Measurements from ENCODE around the gene RNF151.
"Not testable (repeated sequence)": the region's sequence is repeated elsewhere in the genome, so short reads cannot be mapped to it uniquely, and the experiment has no call there.

The RNF151 gene

DNA sequence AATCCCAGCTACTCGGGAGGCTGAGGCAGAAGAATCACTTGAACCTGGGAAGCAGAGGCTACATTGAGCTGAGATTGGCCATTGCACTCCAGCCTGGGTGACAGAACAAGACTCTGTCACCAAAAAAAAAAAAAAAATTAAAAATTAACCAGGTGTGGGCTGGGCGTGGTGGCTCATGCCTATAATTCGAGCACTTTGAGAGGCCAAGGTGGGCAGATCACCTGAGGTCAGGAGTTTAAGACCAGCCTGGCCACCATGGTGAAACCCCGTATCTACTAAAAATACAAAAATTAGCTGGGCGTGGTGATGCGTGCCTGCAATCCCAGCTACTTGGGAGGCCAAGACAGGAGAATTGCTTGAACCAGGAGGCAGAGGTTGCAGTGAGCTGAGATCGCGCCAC is 26.8 kb upstream of the RNF151 start:
- not testable (repeated sequence) for DNase-seq

DNA sequence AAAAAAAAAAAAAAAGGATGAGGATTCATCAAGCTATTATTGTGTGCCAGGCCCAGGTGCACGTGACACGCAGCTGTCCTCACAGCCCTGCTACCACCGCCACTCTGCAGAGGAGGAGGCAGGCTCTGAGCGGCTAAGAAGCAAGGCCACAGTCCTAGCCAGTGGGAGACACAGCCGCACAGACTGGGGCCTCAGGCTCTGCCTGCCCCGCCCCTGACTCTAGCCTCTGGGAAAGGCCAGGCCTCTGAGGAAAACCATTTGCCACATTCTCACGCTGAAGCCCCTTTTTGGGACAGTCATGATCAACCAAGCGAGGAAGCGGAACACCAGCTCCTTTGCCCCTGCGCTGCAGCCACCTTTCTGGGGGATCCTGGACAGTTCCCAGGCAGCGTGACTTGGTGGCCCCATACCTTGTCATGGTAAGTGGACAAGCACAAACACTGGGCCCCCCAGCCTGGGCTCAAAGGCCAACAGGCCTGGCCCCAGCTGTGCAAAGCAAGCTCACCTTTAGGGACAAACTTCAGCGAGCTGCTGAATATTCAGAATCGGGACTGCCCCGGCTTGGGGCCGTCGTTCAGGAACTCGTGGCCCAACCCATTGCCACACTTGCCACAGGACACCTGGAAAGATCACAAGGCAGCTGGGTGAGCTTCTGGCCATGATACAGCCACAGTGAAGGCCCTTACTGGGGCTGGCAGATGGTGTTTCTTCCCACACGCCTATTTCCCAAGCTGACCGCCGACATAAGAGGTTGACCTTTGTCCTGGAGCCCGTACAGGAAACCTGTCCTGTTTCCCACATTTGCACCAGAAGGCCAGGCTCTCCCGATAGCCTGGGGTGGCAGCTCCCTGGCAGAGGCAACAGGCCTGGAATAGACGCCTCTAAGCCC is 26.1 kb upstream of the RNF151 start:
- DNase-seq = no peak

DNA sequence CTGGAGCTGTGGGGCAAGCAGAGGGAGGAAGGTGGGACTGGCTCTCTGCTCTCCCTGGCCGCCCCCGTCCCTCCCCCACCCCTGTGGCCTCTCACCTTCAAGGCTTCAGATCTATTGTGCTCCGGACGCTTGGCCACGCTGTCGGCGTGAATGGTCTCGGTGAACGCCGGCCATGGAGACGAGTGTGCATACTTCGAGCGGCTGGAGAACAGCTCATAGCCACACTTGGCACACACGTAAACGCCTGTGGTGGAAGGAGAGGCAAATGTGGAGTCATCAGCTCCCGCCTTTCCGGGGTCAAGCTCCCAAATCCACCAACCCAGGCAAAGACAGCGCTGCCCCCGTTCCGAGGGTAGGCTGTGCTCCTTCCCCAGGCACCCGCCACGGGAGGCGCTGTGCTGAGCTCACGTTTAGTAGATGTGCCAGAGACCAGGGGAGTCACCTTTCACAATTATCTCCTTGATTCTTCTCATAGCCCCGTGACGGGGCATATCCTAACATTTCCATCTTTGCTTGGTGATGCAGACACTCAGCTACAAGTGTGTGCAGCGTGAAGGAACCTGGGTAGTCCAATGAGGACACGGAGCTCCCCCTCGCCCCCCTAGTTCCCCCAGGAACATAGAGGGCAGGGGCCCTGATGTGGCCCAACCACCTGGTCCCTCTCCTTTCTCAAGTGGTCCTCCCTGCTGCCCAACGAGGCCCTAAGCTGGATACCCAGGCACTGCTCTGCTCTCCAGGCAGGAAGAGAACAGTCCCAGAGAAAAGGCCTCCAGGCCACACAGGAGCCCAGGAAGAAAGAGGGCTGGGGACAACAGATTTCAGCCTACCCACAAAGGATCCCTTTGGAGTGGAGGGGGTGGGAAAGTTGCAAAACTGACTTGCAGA is 25.3 kb upstream of the RNF151 start:
- DNase-seq = no peak

DNA sequence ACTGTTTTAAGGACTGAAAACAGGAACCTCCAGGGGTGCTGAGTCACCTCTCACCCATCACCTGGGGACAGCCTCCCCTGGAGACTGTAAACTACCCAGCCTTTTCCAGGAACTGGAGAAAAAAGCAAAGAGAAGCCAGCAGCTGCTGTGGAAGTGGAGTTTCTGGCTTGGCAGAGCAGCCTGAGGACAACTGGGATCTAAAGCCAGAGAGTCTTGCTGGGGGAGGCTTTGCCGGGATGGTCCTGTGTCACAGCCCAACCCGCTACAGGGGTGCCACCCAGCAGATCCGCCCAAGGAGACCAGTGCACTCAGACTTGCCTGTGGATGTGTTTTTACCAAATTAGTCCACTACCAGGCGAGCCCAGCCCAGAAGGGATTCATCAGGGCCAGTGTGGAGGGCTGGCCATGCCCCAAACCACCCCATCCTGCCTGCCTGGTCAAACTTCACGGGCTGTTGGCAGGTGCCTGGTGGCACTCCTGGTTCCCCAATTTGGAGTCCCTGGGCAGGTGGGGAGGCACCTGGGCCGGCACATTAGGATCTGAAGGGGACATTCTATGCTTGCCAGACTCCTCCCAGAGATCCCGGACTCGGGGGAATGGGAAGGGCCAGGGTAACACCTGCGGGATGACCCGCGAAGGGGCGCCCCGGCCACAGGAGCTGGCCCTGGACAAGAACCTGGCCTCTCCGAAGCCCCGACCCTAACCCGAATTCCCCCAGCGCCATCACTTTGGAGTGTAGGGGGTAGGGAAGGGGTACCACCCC is 24.4 kb upstream of the RNF151 start:
- DNase-seq = peak; percentile 63

DNA sequence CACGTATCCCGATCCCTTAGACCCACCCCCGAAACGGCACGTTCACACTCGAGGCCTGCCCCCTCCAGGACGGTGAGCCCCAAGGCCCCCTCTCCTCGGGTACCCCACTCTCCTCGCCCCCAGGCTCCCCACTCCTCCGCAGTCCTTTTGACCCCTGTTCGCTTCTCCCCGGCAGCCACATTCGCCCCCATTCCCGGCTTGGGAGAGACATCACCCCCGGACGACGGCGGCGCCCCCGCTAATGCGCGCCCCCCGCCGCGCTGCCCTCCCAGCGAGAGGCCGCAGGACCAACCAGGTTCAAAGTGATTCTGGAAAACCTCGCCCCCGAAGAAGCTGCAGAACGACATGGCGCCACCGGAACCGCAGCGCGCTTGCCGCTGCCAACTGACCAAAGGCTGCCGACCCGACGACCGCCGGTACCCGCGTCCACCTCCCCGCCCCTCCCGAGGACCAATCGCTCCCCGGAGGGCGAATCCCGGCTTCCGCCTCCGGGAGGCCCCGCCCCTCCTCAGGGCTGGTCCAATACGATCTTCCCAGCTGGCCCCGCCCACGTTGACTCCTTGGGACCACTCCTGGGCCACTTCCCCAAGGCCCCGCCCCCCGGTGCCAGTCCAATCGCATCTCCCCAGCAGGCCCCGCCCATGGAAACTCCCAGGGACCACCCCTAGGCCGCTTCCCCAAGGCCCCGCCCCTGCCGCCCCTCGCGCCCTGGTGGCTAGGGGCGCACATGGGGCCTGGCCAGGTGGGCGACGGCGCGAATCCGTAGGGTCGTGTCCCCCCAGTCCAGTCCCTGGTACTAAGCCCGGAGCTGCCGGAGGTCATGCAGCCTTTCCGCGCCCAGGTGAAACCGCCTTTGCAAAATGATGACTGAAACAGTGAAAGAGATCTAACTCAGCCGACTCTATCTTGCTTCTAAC is 23.6 kb upstream of the RNF151 start, which contains the start of gene MSRB1:
TSS of gene MSRB1 (minus strand) at position 390 of the 917 bp plus-strand sequence. CDS start at position 347, 43 bp downstream.
- DNase-seq = peak; percentile 100

DNA sequence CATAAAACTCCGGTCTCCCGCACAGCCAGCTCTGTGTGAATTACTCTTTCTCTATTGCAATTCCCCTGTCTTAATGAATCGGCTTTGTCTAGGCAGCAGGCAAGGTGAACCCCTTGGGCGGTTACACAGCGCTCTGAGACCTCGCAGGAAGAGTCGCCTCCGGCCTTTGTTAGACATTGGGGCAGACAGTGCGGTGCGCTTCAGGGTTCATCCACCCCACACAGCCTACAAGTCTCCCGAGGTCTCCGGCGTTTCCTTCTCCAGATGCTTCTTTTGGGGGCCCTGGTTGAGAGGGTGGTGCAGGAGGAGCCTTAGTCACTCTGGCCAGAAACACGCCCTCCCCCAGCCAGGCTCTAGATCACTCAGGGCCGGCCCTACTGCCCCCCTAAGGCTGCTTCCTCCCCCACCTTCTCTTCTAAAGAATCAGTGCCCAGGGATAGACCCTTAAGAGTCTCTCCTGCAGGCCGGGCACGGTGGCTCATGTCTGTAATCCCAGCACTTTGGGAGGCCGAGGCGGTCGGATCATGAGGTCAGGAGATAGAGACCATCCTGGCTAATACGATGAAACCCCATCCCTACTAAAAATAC is 21.9 kb upstream of the RNF151 start:
- no peak for DNase-seq

DNA sequence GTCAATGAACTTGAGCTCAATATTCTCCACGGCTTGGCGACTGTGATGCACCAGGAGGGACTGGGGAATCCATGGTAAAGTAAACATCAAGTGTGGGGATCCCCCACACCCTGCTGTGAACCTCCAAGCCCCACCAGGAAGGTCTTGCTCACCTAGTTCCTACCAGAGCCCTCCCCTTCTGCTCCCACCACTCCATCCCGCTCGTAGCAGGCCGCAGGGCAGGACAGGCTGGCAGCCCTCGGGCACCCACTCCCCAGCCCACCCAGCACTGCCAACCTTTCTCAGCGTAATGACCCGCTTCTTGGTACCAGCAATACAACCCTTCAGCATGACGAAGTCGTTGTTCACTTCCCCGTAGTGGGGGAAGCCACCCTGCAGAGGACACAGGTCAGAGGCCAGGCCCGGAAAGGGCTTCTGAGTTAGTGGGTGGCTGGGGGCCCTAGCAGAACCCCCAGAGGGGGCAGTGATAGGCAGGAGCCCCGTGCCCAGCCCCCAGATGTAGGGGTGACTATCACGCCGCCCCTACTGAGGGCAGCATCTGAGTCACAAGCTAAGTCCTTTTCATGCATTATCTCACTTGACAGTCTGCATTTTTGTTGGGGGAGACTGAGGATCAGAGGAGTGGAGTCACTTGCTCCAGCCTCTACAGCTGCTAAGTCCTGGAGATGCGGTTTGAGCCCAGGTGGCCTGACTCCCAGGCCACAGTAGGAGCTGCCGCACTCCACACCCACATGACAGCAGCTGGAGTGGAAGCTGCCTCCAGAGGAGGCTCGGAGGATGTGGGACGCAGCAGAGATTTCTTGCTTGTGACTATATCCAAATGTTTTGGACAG is 20.9 kb upstream of the RNF151 start:
- no peak for DNase-seq

DNA sequence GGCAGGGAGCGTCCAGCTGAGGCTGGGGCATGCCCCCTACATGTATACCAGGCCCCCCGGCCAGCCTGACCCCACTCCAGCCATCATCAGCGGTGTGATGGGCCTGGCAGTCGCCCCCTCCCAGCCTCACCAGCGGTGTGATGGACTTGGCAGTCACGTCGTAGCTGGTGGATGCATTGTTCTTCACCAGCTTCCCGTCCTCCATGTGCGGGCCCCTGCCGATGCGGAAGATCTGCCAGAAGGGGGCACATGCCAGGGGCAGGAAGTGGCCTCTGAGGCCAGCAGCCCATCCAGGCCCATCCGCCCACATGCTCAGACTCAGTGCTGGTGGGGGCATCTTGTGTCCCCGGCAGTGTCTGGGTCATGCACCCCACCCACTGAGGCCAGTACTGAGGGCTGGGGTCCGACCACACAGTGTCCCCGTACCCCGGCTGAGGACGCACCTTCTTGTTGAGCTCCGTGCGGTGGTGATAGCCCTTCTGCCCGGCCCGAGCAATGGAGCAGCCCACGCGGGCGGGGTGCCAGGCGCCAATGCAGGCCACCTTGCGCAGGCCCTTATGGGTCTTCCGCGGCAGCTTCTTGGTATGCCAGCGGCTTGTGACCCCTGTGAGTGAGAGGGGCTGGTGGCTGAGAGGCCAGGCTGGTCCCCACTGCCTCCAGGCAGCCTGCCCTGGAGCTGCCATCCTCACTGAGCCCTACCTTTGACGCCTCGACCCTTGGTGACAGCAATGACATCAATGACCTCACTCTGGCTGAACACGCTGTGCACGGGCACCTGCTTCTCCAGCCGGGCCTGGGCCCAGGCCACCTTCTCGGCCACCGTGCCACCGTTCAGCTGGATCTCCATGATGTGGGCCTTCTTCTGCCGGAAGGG is 19.9 kb upstream of the RNF151 start:
- no peak for DNase-seq

DNA sequence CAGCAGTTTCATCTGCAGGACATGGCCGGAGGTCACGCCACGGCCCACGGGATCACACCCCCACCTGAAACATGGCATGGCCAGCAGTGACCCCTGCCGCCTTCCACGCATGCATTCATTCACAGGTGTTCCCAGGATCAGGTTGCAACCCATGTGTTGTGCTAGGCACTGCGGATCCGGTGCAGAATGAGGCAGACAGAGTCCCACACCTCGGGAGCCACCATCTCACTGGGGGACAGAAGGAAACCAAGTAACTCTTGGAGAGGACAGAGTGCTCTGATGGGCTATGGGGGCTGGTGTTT is 19.3 kb upstream of the RNF151 start:
- DNase-seq = no peak

DNA sequence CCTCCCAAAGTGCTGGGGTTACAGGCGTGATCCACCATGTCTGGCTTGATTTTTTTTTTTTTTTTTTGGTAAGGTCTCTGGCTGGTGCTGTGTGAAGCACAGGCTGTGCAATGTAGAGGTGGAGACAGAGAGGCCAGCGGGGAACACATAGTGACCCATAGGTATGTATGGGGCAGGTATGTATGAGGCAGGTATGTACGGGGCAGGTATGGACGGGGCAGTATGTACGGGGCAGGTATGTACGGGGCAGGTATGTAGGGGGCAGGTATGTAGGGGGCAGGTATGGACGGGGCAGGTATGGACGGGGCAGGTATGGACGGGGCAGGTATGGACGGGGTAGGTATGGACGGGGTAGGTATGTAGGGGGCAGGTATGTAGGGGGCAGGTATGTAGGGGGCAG is 17.1 kb upstream of the RNF151 start:
- DNase-seq = no peak

DNA sequence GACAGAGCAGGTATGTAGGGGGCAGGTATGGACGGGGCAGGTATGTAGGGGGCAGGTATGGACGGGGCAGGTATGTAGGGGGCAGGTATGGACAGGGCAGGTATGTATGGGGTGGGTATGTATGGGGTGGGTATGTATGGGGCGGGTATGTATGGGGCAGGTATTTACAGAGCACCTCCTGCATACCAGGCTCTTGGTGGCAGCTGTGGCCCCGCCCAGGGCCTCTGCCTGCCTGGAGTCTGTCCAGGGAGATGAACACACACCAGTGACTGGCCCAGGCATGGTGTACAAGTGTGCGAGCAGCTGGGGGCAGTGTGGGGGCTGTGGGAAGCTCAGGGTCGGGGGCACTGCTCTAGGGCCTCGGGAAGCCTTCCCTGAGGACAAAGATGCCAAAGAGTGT is 16.6 kb upstream of the RNF151 start:
- DNase-seq = no peak

DNA sequence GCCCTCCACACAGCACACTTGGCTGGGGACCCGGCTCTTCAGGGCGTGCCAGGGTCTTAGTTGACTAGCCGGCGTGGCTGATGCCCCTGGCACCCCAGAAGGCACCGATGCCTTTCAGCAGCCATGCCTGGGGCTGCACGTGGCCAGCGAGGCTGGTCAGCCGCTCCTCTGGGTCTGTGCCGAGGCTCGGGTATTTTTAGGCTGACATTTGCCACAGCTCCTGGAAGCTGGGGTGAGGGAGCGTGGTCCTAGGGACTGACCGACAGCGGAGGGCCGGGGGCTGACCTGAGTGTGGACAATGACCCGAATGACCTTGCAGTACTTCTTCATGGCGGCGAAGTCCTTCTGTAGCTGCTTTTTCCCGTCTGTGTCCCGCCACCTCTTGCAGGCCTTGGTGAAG is 16.1 kb upstream of the RNF151 start:
- DNase-seq = no peak

DNA sequence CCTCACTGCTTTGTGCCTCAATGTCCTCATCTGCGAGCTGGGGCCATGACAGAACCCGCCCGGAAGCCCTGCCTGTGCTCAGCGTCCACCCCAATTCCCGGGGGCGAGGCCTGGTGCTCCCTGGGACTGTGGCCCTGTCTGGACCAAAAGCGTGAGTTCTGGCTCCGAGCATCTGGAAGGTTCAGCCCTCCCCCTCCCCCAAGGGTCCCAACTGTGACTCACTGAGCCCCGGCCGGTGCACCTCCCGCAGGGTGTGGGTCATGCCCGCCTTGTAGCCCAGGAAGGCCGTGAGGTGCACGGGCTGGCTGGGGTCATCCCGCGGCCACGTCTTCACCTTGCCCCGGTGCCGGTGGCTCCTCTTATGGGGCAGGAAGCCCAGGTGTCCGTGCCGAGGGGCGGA is 12.9 kb upstream of the RNF151 start:
- DNase-seq = no peak

DNA sequence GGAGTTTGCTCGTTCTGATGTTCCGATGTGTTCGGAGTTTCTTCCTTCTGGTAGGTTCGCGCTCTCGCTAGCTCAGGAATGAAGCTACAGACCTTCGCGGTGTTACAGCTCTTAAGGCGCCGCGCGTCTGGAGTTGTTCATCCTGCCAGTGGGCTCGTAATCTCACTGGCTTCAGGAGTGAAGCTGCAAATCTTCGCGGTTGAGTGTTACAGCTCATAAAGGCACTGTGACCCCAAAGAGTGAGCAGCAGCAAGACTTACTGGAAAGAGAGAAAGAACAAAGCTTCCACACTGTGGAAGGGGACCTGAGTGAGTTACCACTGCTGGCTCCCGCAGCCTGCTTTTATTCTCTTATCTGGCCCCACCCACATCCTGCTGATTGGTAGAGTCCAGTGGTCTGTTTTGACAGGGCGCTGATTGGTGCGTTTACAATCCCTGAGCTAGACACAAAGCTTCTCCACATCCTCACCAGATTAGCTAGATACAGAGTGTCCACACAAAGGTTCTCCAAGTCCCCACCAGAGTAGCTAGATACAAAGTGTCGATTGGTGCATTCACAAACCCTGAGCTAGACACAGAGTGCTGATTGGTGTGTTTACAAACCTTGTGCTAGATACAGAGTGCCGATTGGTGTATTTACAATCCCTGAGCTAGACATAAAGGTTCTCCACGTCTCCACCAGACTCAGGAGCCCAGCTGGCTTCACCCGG is 9.1 kb upstream of the RNF151 start:
- not testable (repeated sequence) for DNase-seq

DNA sequence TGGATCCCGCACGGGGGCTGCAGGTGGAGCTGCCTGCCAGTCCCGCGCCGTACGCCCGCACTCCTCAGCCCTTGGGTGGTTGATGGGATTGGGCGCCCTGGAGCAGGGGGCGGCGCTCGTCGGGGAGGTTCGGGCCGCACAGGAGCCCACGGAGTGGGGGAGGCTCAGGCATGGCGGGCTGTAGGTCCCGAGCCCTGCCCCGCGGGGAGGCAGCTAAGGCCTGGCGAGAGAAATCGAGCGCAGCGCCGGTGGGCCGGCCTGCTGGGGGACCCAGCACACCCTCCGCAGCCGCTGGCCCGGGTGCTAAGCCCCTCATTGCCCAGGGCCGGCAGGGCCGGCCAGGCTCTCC is 8.5 kb upstream of the RNF151 start:
- not testable (repeated sequence) for DNase-seq

DNA sequence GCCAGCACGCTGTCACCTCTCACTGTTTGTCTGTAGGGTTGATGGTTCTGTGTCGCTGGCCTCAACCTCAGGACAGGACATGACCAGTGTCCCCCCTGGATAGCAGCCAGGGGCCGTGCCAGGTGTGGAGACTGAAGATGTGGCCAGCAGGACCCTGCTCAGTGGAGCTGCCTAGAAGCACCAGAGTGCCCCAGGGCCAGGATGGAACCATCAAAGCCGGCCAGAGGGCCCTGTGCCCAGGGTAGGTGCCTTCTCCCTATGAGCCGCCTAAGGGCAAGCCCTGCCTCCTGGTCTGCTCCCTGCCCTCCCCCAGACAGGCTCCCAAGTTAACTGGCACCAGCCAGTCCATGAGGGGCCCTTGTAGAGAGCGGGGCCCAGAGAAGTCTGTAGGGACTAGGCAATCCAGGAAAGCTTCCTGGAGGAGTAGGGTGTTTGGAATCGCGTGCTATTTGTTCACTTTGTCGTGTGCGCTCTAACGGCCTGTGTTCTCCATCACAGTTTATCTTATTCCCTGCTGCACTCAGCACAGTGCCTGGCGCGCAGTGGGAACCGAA is 7.9 kb upstream of the RNF151 start:
- DNase-seq = no peak

DNA sequence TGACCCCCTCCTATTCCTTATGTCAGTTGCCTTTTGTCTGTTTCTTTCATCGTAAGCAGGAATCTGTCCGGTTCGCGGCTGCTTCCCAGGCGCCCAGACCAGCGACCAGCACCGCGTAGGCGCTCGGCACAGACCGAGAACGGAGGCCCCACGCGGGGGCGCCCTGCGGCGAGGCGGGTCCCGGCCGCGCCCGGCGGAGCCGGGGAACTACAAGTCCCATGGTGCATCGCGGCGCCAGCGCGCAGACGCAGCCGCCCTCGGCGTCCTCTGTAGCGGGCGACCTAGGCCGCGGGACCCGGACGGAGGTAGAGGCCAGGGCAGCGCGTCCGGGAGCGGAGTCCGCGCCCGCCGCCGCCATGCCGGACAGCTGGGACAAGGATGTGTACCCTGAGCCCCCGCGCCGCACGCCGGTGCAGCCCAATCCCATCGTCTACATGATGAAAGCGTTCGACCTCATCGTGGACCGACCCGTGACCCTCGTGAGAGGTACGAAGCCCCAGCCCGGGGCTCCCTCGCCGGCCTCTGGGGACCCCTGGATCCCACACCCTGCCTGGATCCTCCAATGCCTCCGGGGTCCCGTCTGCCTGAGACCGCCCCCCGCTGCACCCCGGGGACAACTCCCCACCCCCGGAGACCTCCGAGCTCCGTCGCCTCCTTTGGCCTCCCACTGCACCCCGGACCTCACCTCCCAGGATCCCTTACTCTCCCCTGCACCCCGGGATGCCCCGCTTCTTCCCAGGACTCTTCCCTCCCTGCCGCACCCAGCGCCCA is 7.2 kb upstream of the RNF151 start, which contains the start of gene NDUFB10:
TSS of gene NDUFB10 (plus strand) at position 270 of the 771 bp plus-strand sequence. CDS start at position 357, 87 bp downstream.
- DNase-seq = peak; percentile 94
